Urothelium cell line (cell line): ENCODE results near the gene SPON1.
A peak's percentile ranks its signal among the peaks of the same experiment; 100 is the strongest.

Source experiments
- DNase-seq: peaks from one replicate; pipeline ENCODE4 v3.0.0; 2011; ENCODE audit warnings: low spot score, mixed read lengths
- FAIRE-seq: peaks from 2 replicates; lab custom pipeline; 2011; peaks lifted over from hg19 to GRCh38; lab: Jason Lieb, UNC

The SPON1 gene

GRCh38 chr11:13942971-13943381, 19.5 kb upstream of the SPON1 start:
- FAIRE-seq (no peak), DNase-seq (peak; percentile 61)

- FAIRE-seq (no peak), DNase-seq (no peak)
Measured at GRCh38 chr11:13944016-13944415, 18.5 kb upstream of the SPON1 start.

GRCh38 chr11:13944911-13945425, 17.6 kb upstream of the SPON1 start:
- no peak for FAIRE-seq
- no peak for DNase-seq

- DNase-seq (no peak), FAIRE-seq (no peak)
Measured at GRCh38 chr11:13947379-13947778, 15.1 kb upstream of the SPON1 start.

GRCh38 chr11:13949876-13950275, 12.6 kb upstream of the SPON1 start:
- DNase-seq (no peak), FAIRE-seq (no peak)

- DNase-seq: no peak
- no peak for FAIRE-seq
Measured at GRCh38 chr11:13952221-13952620, 10.3 kb upstream of the SPON1 start.

- FAIRE-seq (no peak), DNase-seq (no peak)
Measured at GRCh38 chr11:13952668-13953067, 9.9 kb upstream of the SPON1 start.

- FAIRE-seq (no peak), DNase-seq (no peak)
Measured at GRCh38 chr11:13954591-13954990, 7.9 kb upstream of the SPON1 start.

- peak; percentile 13 for FAIRE-seq
- peak; percentile 58 for DNase-seq
Measured at GRCh38 chr11:13955971-13956421, 6.5 kb upstream of the SPON1 start.

- FAIRE-seq (no peak), DNase-seq (no peak)
Measured at GRCh38 chr11:13956988-13957387, 5.5 kb upstream of the SPON1 start.

GRCh38 chr11:13958641-13959400, 3.7 kb upstream of the SPON1 start:
- FAIRE-seq (no peak), DNase-seq (no peak)

GRCh38 chr11:13962198-13962561, 343 bp upstream of the SPON1 start:
- DNase-seq (no peak), FAIRE-seq (no peak)

GRCh38 chr11:13963169-13963948, 836 bp downstream of the SPON1 start:
- DNase-seq (no peak), FAIRE-seq (no peak)

- no peak for FAIRE-seq
- no peak for DNase-seq
Measured at GRCh38 chr11:13963949-13964770, 1.6 kb downstream of the SPON1 start.

GRCh38 chr11:13964771-13965074, 2.2 kb downstream of the SPON1 start:
- no peak for DNase-seq
- FAIRE-seq: no peak

GRCh38 chr11:13965337-13965736, 2.8 kb downstream of the SPON1 start:
- no peak for DNase-seq
- no peak for FAIRE-seq

- no peak for DNase-seq
- no peak for FAIRE-seq
Measured at GRCh38 chr11:13966013-13966412, 3.5 kb downstream of the SPON1 start.

GRCh38 chr11:13966486-13966885, 4.0 kb downstream of the SPON1 start:
- no peak for DNase-seq
- FAIRE-seq: no peak

GRCh38 chr11:13970986-13971385, 8.5 kb downstream of the SPON1 start:
- FAIRE-seq (no peak), DNase-seq (peak; percentile 51)

GRCh38 chr11:13972043-13972910, 9.8 kb downstream of the SPON1 start:
- no peak for FAIRE-seq
- DNase-seq: no peak
